Panc1 (cell line): ENCODE measurements around the gene TLCD1.

ENCODE experiments used
- CTCF ChIP-seq: fragments of 450-650 bp; IDR thresholded peaks from 2 replicates; pipeline ENCODE4 v1.5.1; 2017; ENCODE audit warnings: mild to moderate bottlenecking
- POLR2AphosphoS5 ChIP-seq: IDR thresholded peaks from 2 replicates; pipeline ENCODE4 v1.6.1; 2012; ENCODE audit warnings: mild to moderate bottlenecking, low read depth, low read length, moderate library complexity
- REST ChIP-seq, 2 experiments: IDR thresholded peaks; 2 replicates each; pipeline ENCODE4 v1.6.1; 2011 to 2012; ENCODE audit warnings: low read depth in 2 of 2, control low read depth in 1 of 2, low read length in 1 of 2, mild to moderate bottlenecking in 1 of 2, moderate library complexity in 1 of 2; ENCODE audit not compliant: insufficient read depth in 1 of 2
- SIN3A ChIP-seq: IDR thresholded peaks from 2 replicates; pipeline ENCODE4 v1.6.1; 2012; ENCODE audit warnings: low read depth, mild to moderate bottlenecking, low read length, moderate library complexity, borderline replicate concordance; ENCODE audit not compliant: insufficient read depth
- TCF7L2 ChIP-seq: IDR thresholded peaks from 2 replicates; pipeline ENCODE4 v1.6.1; 2011; ENCODE audit warnings: mild to moderate bottlenecking, low read depth, low read length, inconsistent platforms

- no peak for TF ChIP-seq CTCF
- TF ChIP-seq REST (IDR thresholded peaks at IDR 0.05; ENCODE audit: insufficient read depth in 1 of 2, low read depth in 2 of 2, low read length in 1 of 2): no peak
- TF ChIP-seq POLR2AphosphoS5: no peak
- TF ChIP-seq TCF7L2: no peak
- TF ChIP-seq SIN3A: peak; percentile 45; the same call in 1 of the 2 replicates
Measured at GRCh38 chr17:28726226-28726626, at the start of gene TLCD1.
